HFF-Myc (cell line): ENCODE results near the gene TRAM2.

Source experiments
- DNase-seq: peaks from one replicate; pipeline ENCODE4 v3.0.0-alpha.2; 2011; ENCODE audit warnings: low read depth; ENCODE audit errors: extremely low read depth
- H3K4me3 ChIP-seq: replicated peaks from 2 replicates; pipeline ENCODE4 v1.5.1; 2011; ENCODE audit warnings: low read depth, mild to moderate bottlenecking, control low read depth, low read length
- CTCF ChIP-seq: IDR thresholded peaks from 2 replicates; pipeline ENCODE4 v1.5.1; 2012; ENCODE audit warnings: mild to moderate bottlenecking, low read depth, low read length, control low read depth; ENCODE audit errors: missing control alignments

The TRAM2 gene

GRCh38 chr6:52587001-52587400 lies 10.1 kb upstream of the TRAM2 start:
- no peak for DNase-seq
- no peak overlapping the region for H3K4me3 ChIP-seq
- TF ChIP-seq CTCF: no peak

GRCh38 chr6:52584203-52584602 lies 7.3 kb upstream of the TRAM2 start:
- TF ChIP-seq CTCF: no peak
- no peak overlapping the region for H3K4me3 ChIP-seq
- no peak for DNase-seq

GRCh38 chr6:52582996-52583395 lies 6.1 kb upstream of the TRAM2 start:
- no peak for DNase-seq
- no peak overlapping the region for H3K4me3 ChIP-seq
- no peak for TF ChIP-seq CTCF

GRCh38 chr6:52582446-52582845 lies 5.6 kb upstream of the TRAM2 start:
- H3K4me3 ChIP-seq: no peak overlapping the region
- no peak for TF ChIP-seq CTCF
- no peak for DNase-seq

- TF ChIP-seq CTCF: no peak
- DNase-seq: no peak
Measured at GRCh38 chr6:52580905-52581304, 4.0 kb upstream of the TRAM2 start.

GRCh38 chr6:52579006-52579660 lies 2.3 kb upstream of the TRAM2 start:
- DNase-seq: no peak
- no peak for TF ChIP-seq CTCF
- no peak overlapping the region for H3K4me3 ChIP-seq

More at GRCh38 chr6:52580905-52581304, 4.0 kb upstream of the TRAM2 start:
- H3K4me3 ChIP-seq: no peak overlapping the region
